ENCODE measurements around the gene RRP15. TPM values are rescaled to one million over a fixed set of nuclear protein-coding genes. Genes with fewer than 3 reads are reported as not detected.

The RRP15 gene
- total RNA-seq, 2 donors from 2014 or later: 4.1 TPM

- TF ChIP-seq CTCF (IDR thresholded peaks at IDR 0.05) (no peak), POLR2A (IDR thresholded peaks at IDR 0.05) (no peak), POLR2AphosphoS5 (IDR thresholded peaks at IDR 0.05) (no peak)
- 94% methylated on average over 1 of the region's 1 CpG for WGBS
- intact Hi-C loops (cut with DNase I): no loop called here
- DNase-seq (ENCODE audit: low spot score): no peak
- H3K9me3 ChIP-seq: no peaks in the 10 kb centered on the region
- no peaks in the 10 kb centered on the region for H3K36me3 ChIP-seq
- no peak overlapping the region for H3K4me3 ChIP-seq
- no peak overlapping the region for H3K27ac ChIP-seq
- H3K27me3 ChIP-seq (replicated peaks; ENCODE audit: insufficient read depth): no peaks in the 10 kb centered on the region
- no peaks in the 10 kb centered on the region for H3K4me1 ChIP-seq (replicated peaks)
Observed at GRCh38 chr1:218259339-218259738, 25.8 kb upstream of the RRP15 start.

GRCh38 chr1:218259800-218260199 lies 25.3 kb upstream of the RRP15 start:
- no peak overlapping the region for H3K27ac ChIP-seq
- no peaks in the 10 kb centered on the region for H3K27me3 ChIP-seq (replicated peaks; ENCODE audit: insufficient read depth)
- H3K9me3 ChIP-seq: no peaks in the 10 kb centered on the region
- H3K4me3 ChIP-seq: no peak overlapping the region
- 49% methylated on average over 6 of the region's 6 CpGs for WGBS
- H3K4me1 ChIP-seq (replicated peaks): no peaks in the 10 kb centered on the region
- intact Hi-C loops (cut with DNase I): no loop called here
- no peak for TF ChIP-seq POLR2AphosphoS5 (IDR thresholded peaks at IDR 0.05)
- no peak for TF ChIP-seq POLR2A (IDR thresholded peaks at IDR 0.05)
- no peak for TF ChIP-seq CTCF (IDR thresholded peaks at IDR 0.05)
- no peak for DNase-seq (ENCODE audit: low spot score)
- no peaks in the 10 kb centered on the region for H3K36me3 ChIP-seq

GRCh38 chr1:218262259-218262658 lies 22.8 kb upstream of the RRP15 start:
- no peak overlapping the region for H3K4me3 ChIP-seq
- intact Hi-C loops (cut with DNase I): no loop called here
- TF ChIP-seq POLR2AphosphoS5 (IDR thresholded peaks at IDR 0.05) (no peak), CTCF (IDR thresholded peaks at IDR 0.05) (no peak), POLR2A (IDR thresholded peaks at IDR 0.05) (no peak)
- WGBS: 68% methylated on average over 2 of the region's 2 CpGs
- no peaks in the 10 kb centered on the region for H3K9me3 ChIP-seq
- H3K27me3 ChIP-seq (replicated peaks; ENCODE audit: insufficient read depth): no peaks in the 10 kb centered on the region
- no peaks in the 10 kb centered on the region for H3K36me3 ChIP-seq
- H3K27ac ChIP-seq: no peak overlapping the region
- H3K4me1 ChIP-seq (replicated peaks): no peaks in the 10 kb centered on the region
- no peak for DNase-seq (ENCODE audit: low spot score)

GRCh38 chr1:218266356-218266755 lies 18.7 kb upstream of the RRP15 start:
- WGBS: 77% methylated on average over 2 of the region's 2 CpGs
- no peaks in the 10 kb centered on the region for H3K27me3 ChIP-seq (replicated peaks; ENCODE audit: insufficient read depth)
- H3K27ac ChIP-seq: no peak overlapping the region
- no peak for TF ChIP-seq POLR2A (IDR thresholded peaks at IDR 0.05)
- TF ChIP-seq CTCF (IDR thresholded peaks at IDR 0.05): no peak
- TF ChIP-seq POLR2AphosphoS5 (IDR thresholded peaks at IDR 0.05): no peak
- no peak for DNase-seq (ENCODE audit: low spot score)
- no peaks in the 10 kb centered on the region for H3K4me1 ChIP-seq (replicated peaks)
- intact Hi-C loops (cut with DNase I): no loop called here
- H3K9me3 ChIP-seq: no peaks in the 10 kb centered on the region
- H3K4me3 ChIP-seq: no peak overlapping the region
- no peaks in the 10 kb centered on the region for H3K36me3 ChIP-seq

- TF ChIP-seq CTCF (IDR thresholded peaks at IDR 0.05): no peak
- TF ChIP-seq POLR2A (IDR thresholded peaks at IDR 0.05): no peak
- no peak for TF ChIP-seq POLR2AphosphoS5 (IDR thresholded peaks at IDR 0.05)
- H3K36me3 ChIP-seq: no peaks in the 10 kb centered on the region
Observed at GRCh38 chr1:218272366-218272765, 12.7 kb upstream of the RRP15 start.

More at GRCh38 chr1:218272366-218272765, 12.7 kb upstream of the RRP15 start:
- Histone ChIP-seq H3K27ac (no peak overlapping the region), H3K27me3 (replicated peaks; ENCODE audit: insufficient read depth) (no peaks in the 10 kb centered on the region), H3K9me3 (no peaks in the 10 kb centered on the region), H3K4me1 (replicated peaks) (no peaks in the 10 kb centered on the region), H3K4me3 (no peak overlapping the region)
- intact Hi-C loops (cut with DNase I): no loop called here
- no peak for DNase-seq (ENCODE audit: low spot score)
- 96% methylated on average over 6 of the region's 6 CpGs for WGBS

Data from prostate gland (tissue), 2 donors.